HG02938 (cell line): ENCODE data around the gene ACSM5.
"Not testable (repeated sequence)": the region's sequence is repeated elsewhere in the genome, so short reads cannot be mapped to it uniquely, and the experiment has no call there.

ENCODE experiments used
- ATAC-seq: cut with Tn5 transposase; IDR thresholded peaks from one replicate; pipeline ENCODE4 v1.9.1; 2021; ENCODE audit warnings: mild to moderate bottlenecking, moderate library complexity; ENCODE audit not compliant: unreplicated experiment

ACSM5 gene

GRCh38 chr16:20441859-20442258, 32.5 kb downstream of the ACSM5 start:
- ATAC-seq = not testable (repeated sequence)

- not testable (repeated sequence) for ATAC-seq
Observed at GRCh38 chr16:20446652-20447393, 37.5 kb downstream of the ACSM5 start.

GRCh38 chr16:20451364-20451763, 42.0 kb downstream of the ACSM5 start, which contains the start of gene ACSM2A:
Gene ACSM2A, plus strand, starts transcription at chr16:20451521. Its CDS starts 8,594 bp downstream, at chr16:20460115.
- not testable (repeated sequence) for ATAC-seq

GRCh38 chr16:20453633-20454032, 44.3 kb downstream of the ACSM5 start:
- not testable (repeated sequence) for ATAC-seq

GRCh38 chr16:20459227-20459626, 49.9 kb downstream of the ACSM5 start:
- ATAC-seq = not testable (repeated sequence)

DNA sequence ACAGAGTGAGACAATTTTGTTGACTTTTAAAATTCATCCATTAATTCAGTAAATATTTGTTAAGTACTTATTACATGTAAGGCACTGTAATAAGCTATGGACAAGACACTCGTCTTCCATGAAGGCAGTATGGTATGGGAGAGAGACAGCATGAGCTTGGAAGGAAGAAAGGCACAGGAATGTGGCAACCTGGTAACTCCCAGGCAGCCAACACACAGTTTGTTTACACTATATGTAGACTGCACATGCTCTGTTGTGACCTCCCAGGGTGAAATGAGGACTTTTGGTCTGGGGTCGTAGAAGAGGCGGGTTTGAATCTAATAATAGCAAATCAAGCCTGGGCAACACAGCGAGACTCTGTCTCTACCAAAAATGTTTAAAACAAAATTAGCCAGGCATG, 51.0 kb downstream of the ACSM5 start:
- not testable (repeated sequence) for ATAC-seq

GRCh38 chr16:20468954-20469353, 59.6 kb downstream of the ACSM5 start:
- not testable (repeated sequence) for ATAC-seq

- not testable (repeated sequence) for ATAC-seq
Observed at GRCh38 chr16:20469930-20470329, 60.6 kb downstream of the ACSM5 start.

DNA sequence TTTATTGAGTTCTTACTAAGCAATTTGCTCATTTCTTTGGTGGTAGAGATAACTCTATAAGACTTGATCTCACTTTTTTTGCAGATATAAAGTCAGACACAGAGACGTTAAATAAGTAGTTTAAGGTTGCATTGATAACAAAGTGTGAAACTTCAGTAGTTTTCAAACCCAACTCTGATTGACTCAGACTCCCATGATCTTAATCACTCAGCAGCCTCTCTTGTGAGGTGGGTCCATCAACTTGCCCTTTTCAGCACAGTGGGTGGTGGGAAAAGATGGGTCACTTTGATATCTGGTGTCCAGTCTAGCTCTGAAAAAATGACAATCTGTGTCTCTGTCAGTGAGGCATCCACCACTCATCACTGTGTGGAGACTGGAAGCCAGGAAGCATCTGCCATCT, 61.4 kb downstream of the ACSM5 start:
- not testable (repeated sequence) for ATAC-seq

DNA sequence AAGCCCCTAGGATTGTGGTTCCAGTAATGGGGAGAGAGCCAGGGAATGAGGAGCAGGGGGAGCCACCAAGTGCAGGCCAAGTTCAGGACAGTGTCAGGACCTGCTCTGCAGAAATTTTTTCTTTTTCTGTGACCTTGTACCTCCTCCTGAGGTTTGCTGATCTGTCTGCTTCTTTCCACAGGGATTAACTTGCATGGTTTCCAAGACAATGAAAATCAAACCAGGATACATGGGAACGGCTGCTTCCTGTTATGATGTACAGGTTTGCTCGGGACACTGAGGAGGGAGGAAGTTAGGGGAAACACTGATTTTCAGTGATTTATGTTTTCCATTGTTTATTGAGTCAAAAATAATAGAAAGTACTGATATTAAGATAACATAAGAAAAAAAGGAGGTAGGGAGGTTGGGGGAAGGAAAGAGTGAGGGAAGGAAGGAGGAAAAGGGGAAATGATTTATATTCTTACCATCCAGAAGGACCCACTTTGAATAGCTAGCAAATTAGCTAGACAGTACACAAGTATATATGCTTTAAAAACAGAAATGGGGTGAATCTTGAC, 67.9 kb downstream of the ACSM5 start:
- not testable (repeated sequence) for ATAC-seq

- ATAC-seq = not testable (repeated sequence)
Observed at GRCh38 chr16:20483989-20484388, 74.7 kb downstream of the ACSM5 start.

DNA sequence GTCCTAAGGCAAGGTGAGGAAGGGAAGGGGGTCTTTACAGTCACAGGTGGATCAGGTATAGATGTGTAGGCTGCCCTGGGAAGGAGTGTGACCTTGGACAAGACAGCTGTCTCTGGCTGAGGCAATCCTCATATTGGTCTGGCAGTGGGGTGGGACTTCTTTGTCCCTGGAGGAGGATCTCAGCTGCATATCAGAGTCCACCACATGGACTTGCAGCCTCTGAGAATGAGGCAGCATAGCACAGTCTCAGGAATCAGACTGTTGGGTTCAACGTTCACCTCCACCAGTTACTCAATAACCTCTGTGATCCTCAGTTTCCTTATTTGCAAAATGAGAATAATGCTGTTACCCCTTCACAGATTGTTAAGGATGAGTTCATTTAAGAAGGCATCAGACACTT, 75.4 kb downstream of the ACSM5 start:
- ATAC-seq = no peak

DNA sequence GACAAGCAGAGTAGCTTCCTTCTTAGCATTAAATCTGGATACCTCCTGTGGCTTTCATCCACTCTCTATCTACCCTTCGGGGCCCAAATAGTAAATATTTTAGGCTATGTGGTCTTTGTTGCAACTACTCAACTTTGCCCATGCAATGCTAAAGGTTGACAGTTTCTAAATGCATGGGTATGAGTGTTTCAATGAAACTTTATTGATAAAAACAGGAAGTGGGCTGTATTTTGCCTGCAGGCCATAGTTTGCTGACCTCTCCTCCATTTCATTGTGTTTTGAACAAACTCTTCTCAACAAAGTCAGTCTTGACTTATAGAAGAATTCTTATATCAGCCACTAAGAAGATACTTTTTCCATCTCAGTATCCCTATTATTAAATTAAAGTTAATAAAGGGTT, 76.1 kb downstream of the ACSM5 start:
- ATAC-seq = no peak
